ENCODE results near the gene CAPZB.

CAPZB gene

DNA sequence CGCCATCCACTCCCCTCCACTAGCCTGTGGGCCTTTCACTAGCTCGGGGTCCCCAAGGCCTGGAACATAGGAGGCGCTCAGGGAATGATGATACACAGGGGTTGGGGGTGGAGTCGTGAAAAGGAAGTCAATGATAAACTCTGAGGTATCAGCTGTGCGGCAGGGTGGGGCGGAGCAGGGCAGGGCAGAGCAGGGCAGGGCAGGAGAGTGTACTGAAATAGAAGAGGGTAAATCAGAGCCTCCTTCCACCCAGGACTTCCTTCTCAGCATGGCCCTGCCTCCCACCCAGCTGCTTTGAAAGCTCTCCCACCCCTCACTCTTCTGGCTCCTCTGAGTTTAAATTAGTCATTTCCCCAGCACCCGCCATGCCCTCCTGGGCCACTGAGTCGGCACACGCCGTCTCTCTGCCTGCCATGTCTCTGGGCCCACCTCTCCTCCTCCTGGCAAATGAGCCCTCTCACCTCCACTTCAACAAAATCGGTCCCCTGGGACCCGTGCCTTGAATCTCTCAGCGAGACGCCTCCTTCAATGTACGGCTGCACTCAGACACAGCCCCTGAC lies 16.9 kb downstream of the CAPZB start:
- DNase-seq (ENCODE audit: low spot score), result no peak

DNA sequence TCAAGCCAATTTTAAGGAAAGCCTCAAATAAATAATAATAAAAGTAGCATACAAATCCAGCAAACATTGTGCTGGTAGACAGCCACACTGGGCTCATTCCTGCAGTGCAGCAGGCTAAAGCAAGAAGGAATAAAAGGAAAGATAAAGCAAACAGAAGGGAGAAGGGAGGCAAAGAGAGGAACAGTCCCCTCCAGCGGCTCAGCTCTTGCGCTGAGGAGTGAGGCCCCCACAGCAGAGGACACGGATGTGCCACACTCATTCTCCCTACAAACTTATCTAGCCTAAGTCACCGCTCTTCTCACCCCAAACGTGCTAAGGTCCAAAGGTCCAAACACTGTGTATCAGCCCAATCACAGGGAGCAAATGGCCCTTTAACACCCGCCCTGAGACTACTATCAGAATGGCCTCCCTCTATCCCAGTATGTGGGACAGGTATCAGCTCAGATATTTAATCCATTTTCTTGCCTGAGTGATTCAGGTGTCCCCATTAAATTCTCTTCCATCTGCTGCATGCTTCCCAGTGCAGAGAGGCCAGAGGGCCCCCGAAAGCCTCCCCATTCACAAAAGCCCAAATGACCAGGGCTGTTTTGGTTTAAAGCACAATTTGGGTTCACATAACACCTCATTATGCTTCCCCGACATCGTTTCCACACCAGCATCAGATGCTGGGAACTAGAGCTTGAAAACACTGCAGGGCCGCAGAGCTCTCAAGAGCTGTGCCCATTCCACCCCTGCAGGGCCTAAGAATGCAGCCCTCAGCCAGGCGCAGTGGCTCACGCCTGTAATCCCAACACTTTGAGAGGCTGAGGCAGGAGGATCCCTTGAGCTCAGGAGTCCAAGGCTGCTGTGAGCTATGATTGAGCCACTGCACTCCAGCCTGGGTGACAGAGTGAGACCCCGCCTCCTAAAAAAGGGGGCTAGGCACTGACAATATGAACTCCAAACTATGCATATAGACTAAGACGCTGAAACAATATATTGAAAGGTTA lies 17.8 kb downstream of the CAPZB start:
- no peak for DNase-seq (ENCODE audit: low spot score)

GRCh38 chr1:19466112-19466561 lies 19.2 kb downstream of the CAPZB start:
- no peak for DNase-seq (ENCODE audit: low spot score)

DNA sequence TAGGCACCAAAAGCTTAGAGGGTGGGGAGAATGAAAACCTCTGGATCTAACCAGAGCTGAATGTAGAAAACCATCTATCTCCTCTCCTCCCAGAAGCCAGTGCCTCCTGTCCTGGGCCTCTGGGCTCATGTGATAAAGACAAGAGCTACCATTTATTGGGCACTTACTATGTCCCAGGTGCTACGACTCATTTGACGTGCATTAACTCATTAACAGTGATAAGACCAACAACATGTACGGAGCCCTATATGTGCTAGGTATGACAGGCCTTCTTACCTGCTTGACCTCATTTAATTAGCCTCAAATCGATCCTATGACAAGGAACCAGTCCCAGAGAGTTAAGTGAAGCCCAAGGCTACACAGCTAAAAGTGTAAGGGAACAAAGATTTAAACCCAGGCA lies 19.7 kb downstream of the CAPZB start:
- no peak for DNase-seq (ENCODE audit: low spot score)

GRCh38 chr1:19465123-19465522 lies 20.2 kb downstream of the CAPZB start:
- DNase-seq (ENCODE audit: low spot score), result no peak

DNA sequence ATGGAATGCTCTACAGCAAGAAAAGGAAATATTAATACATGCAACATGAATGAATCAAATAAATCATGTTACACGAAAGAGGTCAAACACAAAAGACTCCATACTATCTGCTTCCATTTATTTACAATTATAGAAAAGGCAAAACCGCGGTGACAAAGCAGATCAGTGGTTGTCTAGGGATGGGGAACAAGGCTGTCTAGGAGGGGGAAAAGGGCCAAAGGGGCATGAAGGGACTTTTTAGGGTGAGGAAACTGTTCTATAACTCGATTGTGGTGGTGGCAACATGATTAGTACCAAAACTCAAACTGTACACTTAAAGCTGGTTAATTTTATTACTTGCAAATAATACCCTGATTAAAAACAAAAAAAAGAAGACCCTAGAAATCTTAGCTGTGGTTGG lies 20.6 kb downstream of the CAPZB start:
- DNase-seq (ENCODE audit: low spot score), result no peak

- no peak for DNase-seq (ENCODE audit: low spot score)
Observed at GRCh38 chr1:19463504-19463803, 21.9 kb downstream of the CAPZB start.

GRCh38 chr1:19462781-19463503 lies 22.4 kb downstream of the CAPZB start:
- DNase-seq (ENCODE audit: low spot score), result no peak

DNA sequence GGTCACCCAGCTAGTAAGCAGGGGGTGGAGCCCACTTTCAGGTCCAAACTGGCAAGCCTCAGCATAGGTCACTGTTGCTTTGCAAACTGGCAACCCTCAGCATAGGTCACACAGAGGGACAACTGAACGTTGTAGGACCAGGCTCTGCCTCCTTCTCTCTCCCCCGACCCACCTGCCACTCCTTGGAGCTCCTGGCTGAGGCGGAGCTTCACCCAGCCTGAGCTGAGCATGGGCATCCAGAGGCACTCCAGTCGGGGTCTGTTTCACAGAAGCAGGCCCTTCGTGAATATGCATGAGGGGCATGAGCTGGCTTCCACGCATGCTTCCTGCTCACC lies 24.2 kb downstream of the CAPZB start:
- DNase-seq (ENCODE audit: low spot score), result no peak

DNA sequence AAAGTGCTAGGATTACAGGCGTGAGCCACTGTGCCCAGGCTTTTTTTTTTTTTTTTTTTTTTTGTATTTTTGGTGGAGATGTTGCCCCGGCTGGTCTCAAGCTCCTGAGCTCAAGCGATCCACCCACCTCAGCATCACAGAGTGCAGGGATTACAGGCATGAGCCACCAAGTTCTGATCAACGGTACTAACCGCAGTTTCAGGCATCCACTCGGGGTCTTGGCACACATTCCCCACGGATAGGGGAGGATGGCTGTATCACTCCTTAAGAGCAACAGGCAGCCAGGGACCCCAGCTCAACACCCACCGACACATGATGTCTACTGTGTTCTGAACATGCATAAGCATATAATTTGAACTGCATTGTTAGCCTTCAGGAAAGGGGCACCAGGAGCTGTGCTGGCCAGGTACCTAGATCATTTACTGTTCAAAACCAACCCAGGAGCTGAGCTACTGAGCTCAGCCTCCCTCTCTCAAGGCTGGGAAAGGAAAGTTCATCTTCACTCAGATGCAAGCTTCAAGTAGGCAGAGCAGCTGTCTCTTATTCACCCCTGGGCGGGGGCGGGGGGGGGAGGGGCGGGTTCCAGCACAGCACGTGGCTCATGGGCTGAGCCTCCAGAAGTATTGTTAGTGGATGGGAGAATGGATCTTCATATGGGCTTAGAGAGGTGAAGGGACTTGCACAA lies 24.7 kb downstream of the CAPZB start:
- no peak for DNase-seq (ENCODE audit: low spot score)

GRCh38 chr1:19458815-19459417 lies 26.4 kb downstream of the CAPZB start:
- no peak for DNase-seq (ENCODE audit: low spot score)

- DNase-seq (ENCODE audit: low spot score), result no peak
Observed at GRCh38 chr1:19457607-19458006, 27.7 kb downstream of the CAPZB start.

DNA sequence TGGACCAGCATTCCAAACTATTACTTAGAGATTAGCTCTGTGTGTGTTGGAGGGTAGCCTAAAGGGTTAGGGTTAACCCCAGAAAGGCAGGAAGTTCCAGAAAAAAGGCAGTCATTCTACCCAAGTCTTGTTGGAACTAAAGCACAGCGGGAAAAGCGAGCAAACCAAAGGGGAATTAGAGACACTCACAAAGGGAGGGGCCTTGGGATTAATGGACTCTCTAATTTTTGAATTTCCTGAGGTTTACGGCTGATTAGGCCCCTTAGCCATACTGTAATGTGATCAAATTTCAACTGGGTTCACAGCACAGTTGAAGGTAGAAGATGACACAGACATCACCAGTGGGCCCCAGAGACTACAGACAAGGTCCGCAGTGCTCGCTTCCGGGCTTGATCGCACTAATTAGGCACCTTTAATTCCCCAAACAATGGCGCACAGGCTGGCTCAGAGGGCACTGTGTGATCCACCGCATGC lies 28.3 kb downstream of the CAPZB start:
- no peak for DNase-seq (ENCODE audit: low spot score)

DNA sequence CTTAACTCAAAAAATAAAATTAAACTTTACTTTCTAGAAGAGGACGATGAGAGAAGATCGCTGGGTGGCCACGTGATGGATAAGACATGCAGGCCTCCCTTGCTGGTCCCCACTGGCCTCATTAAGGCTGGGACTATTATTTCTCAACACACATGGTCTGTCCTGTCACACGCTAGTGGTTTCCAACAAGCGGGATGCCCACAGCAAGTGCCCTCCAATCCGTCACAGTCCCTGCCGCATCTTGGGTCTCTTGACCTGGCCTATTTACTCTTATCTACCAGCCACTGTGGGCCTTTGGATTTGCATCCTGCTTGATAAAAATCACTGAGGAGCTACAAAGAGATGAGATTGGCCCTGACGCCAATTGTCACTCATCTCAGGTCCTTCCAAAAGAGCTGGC lies 30.0 kb downstream of the CAPZB start:
- DNase-seq (ENCODE audit: low spot score), result no peak

DNA sequence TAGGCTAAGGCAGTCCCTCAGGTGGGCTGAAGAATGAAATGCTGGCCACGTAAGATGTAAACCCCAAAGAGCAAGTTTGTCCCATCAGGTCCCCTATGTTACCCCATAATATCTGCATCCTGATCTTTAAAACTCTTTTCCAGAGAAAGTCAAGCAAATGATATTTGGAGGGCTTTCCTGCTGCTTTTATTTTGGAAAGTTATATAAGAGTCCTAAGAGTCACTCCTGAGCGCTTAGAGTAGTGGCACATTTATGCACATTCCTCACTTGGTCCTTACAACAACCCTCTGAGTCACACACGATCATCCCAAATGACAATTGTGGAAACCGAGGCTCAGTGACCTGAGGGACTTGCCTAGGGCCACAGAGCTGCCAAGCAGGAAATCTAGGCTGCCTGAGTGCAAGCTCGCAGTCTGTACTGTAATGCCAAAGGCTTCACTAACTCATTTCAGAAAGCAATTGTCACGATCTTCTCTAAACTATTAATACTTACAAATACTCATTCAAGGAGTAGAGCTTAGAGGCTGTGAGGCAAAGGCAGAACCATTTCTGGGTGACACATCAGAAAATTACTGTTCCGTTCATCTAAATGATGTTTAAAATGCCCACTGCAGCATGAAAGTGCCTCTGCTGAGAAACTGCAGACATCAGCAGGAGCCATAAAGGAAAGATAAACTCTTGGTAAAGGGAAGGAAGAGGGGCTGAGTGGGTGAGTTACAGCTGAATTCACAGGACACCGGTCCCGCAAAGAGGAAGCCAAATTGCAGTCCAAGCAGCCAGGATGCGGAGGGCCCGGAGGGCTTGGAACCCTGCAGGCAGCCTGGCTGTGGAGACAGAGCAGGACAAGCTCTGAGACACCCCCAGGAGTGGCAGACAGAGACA lies 30.8 kb downstream of the CAPZB start:
- peak; percentile 41 for DNase-seq (ENCODE audit: low spot score)

DNA sequence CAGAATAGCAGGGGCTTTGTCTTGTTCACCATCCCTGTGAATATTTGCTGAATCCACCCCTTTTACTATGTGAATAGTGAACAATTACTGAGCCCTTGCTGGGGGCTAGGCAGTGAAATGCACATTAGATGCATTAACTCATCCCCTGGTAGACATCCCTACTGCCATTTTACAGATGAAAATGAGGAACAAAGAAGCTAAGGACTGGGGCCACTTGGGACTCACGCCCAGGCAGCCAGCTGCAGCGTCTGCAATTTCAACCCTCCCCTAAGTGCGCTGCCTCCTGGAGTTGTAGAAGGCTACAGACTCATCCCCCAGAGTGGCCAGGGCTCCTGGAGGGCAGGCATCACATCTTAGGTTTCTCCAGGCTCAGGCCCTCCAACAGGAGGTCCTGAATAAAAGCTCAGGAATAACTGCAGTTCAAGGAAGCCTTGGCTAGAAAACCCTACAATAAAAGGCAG lies 31.6 kb downstream of the CAPZB start:
- DNase-seq (ENCODE audit: low spot score), result peak; percentile 64

GRCh38 chr1:19452221-19452663 lies 33.1 kb downstream of the CAPZB start:
- no peak for DNase-seq (ENCODE audit: low spot score)

GRCh38 chr1:19450811-19451515 lies 34.4 kb downstream of the CAPZB start:
- no peak for DNase-seq (ENCODE audit: low spot score)

DNA sequence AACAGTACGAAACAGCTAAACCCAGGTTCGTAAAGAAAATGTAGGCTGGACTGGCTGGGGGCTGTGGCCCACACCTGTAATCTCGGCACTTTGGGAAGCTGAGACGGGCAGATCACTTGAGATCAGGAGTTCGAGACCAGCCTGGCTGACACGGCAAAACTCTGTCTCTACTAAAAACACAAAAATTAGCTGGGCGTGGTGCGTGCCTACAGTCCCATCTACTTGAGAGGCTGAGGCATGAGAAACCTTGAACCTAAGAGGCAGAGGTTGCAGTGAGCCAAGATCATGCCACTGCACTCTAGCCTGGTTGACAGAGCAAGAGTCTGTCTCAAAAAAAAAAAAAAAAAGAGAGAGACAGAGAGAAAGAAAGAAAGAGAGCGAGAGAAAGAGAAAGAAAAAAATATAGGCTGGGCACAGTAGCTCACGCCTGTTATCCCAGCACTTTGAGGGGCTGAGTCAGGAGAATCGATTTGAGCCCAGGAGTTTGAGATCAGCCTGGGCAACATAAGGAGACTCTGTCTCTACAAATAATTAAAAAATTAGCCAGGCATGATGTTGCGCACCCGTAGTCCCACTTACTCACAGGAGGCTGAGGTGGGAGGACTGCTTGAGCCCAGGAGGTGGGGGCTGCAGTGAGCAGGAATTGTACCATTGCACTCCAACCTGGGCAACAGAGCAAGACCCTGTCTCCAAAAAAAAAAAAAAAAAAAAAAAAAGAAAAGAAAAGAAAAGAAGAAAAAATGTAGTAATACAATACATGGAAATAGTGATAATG lies 35.7 kb downstream of the CAPZB start:
- no peak for DNase-seq (ENCODE audit: low spot score)
